Measurements from ENCODE around the gene DZIP1. TPM values are rescaled to one million over a fixed set of nuclear protein-coding genes. Genes with fewer than 3 reads are reported as not detected.
A peak's percentile ranks its signal among the peaks of the same experiment; 100 is the strongest.

Gene DZIP1
- total RNA-seq, 2 donors from 2014 or later, result not detected

DNA sequence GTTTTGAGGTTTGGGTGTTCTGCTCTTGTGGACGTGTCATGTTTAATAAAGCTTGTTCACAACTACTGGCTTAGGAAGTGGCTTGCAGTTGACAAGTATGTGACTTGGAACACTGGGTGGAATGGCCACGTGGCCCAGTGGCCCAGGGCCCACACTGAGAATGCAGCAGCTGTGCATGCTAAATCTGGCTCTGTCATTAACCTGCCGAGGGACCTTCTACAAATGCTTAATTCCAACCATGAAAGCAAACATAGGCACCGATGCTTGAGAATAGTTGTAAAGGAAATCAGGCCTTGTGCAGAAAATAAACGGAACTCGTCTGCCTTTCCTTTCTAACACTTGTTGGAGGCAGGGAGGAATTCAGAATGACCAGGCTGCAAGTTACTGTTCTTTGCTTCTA is 103.6 kb downstream of the DZIP1 start:
- Mint-ChIP-seq H3K9me3 (no peaks in the 10 kb centered on the region), H3K4me3 (no peak overlapping the region), H3K4me1 (ENCODE audit: low read depth in 2 of 2) (no peaks in the 10 kb centered on the region), H3K27ac (no peak overlapping the region), H3K27me3 (peaks cover 4 to 14% of the 10 kb centered on the region in 2 donors), H3K36me3 (no peaks in the 10 kb centered on the region)
- DNase-seq (ENCODE audit: low spot score) (no peak), ATAC-seq (no peak)

- Mint-ChIP-seq H3K4me1 (ENCODE audit: low read depth in 2 of 2) (no peaks in the 10 kb centered on the region), H3K9me3 (no peaks in the 10 kb centered on the region), H3K36me3 (no peaks in the 10 kb centered on the region), H3K4me3 (no peak overlapping the region), H3K27me3 (peaks cover 17 to 38% of the 10 kb centered on the region in 2 donors), H3K27ac (no peak overlapping the region)
- DNase-seq (ENCODE audit: low spot score) (no peak), ATAC-seq (no peak)
Measured at GRCh38 chr13:95536632-95537241, 107.8 kb downstream of the DZIP1 start.

- Mint-ChIP-seq H3K4me3 (no peak overlapping the region), H3K36me3 (no peaks in the 10 kb centered on the region), H3K27ac (no peak overlapping the region), H3K4me1 (ENCODE audit: low read depth in 2 of 2) (no peaks in the 10 kb centered on the region), H3K27me3 (peaks cover 18 to 36% of the 10 kb centered on the region in 2 donors), H3K9me3 (no peaks in the 10 kb centered on the region)
- DNase-seq (ENCODE audit: low spot score) (no peak), ATAC-seq (no peak)
Measured at GRCh38 chr13:95535243-95535642, 109.3 kb downstream of the DZIP1 start.

DNA sequence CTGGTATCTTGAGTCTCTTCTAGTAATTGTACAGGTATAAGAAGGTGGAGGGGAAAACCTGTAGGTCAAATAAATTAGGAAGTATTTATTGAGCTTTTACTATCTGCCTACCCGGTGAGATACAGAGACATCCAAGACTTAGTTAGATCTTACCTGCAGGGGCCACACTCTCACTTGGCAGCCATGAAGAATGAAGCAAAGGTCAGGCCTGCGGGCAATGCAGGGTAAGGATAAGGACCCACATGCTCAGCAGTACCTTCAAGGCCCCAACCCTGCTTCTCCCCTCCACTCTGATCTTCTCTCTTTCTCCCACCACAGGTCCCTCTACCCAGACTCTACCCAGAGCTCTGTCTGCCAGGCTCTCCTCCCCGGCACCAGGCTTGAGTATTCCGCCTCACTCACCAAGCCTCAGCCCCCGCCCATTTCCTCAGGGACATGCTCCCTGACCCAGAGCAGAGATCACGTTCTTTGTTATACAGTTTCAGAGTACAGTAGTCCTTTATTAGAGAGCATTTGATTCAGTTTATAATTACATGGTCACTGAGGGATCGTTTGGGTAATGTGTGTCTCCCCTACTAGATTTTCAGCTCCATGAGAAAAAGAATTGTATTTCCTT is 110.9 kb downstream of the DZIP1 start:
- H3K27ac Mint-ChIP-seq, result no peak overlapping the region
- no peaks in the 10 kb centered on the region for H3K4me1 Mint-ChIP-seq (ENCODE audit: low read depth in 2 of 2)
- ATAC-seq (peak in 1 of 2 donors; percentile 36), DNase-seq (ENCODE audit: low spot score) (no peak)
- H3K9me3 Mint-ChIP-seq, result no peaks in the 10 kb centered on the region
- no peak overlapping the region for H3K4me3 Mint-ChIP-seq
- H3K27me3 Mint-ChIP-seq, result peaks cover 18 to 35% of the 10 kb centered on the region in 2 donors
- H3K36me3 Mint-ChIP-seq, result no peaks in the 10 kb centered on the region

GRCh38 chr13:95530178-95530577 is 114.3 kb downstream of the DZIP1 start:
- Mint-ChIP-seq H3K36me3 (no peaks in the 10 kb centered on the region), H3K4me3 (no peak overlapping the region), H3K4me1 (ENCODE audit: low read depth in 2 of 2) (no peaks in the 10 kb centered on the region), H3K27me3 (peaks cover 16 to 29% of the 10 kb centered on the region in 2 donors), H3K9me3 (no peaks in the 10 kb centered on the region), H3K27ac (no peak overlapping the region)
- DNase-seq (ENCODE audit: low spot score), result no peak
- no peak for ATAC-seq

Other genes starting within 250 kb of the DZIP1 start
- not detected for gene CLDN10, start 92.0 kb downstream of the DZIP1 start, total RNA-seq
- 10 to 100 TPM; 35.0 to 55.3 TPM for gene DNAJC3, start 32.4 kb upstream of the DZIP1 start, total RNA-seq

All from natural killer cell treated with Interleukin-12 subunit alpha and Interleukin-12 subunit beta and Interleukin-15 and Interleukin-18, amount 100 ng/mL, for 72 hours (primary cell).